HepG2 (cell line): Measurements from ENCODE around the gene LDHAL6B. TPM values are rescaled to one million over a fixed set of nuclear protein-coding genes. Genes with fewer than 3 reads are reported as not detected.

ENCODE experiments used
- ATAC-seq: fragments of 200-7000 bp; cut with Tn5 transposase; 3 replicates; pipeline ENCODE4 v1.9.1; 2020; ENCODE audit warnings: mild to moderate bottlenecking, moderate library complexity
- BruUV-seq: library from RNA; stranded (reverse); fragments of 400-500 nt; replicated peaks from 2 replicates; lab custom pipeline; 2021; lab: Mats Ljungman, UMichigan
- CTCF ChIA-PET: fragments of 300-600 bp; formaldehyde crosslinking; extraction: SDS; loops from one replicate; lab custom pipeline; 2021; ENCODE audit warnings: low total read pairs, inconsistent platforms, low intra/inter-chr PET ratio; lab: Yijun Ruan, JAX
- POLR2A ChIA-PET: fragments of 350-600 bp; sonication (Branson Sonifier 250); formaldehyde crosslinking; loops from one replicate; lab custom pipeline; 2020; ENCODE audit warnings: antibody characterized with exemption, inconsistent platforms; lab: Yijun Ruan, JAX
- DNase-seq: peaks from one replicate; pipeline ENCODE4 v3.0.0-alpha.2; 2015; ENCODE audit warnings: low spot score
- FAIRE-seq: peaks from 3 replicates; lab custom pipeline; 2011; peaks lifted over from hg19 to GRCh38; lab: Jason Lieb, UNC
- H2AFZ ChIP-seq: one replicate; pipeline ENCODE4 v1.6.1; 2011; ENCODE audit warnings: low read length, inconsistent platforms
- H3K27ac ChIP-seq: fragments of 300-600 bp; 3 replicates; pipeline ENCODE4 v1.8.0; 2011; ENCODE audit warnings: mixed run types, mild to moderate bottlenecking, mixed read lengths, low read length, inconsistent platforms; ENCODE audit not compliant: insufficient read depth; ENCODE audit errors: extremely low read length
- H3K27me3 ChIP-seq, 2 experiments: fragments of 200-600 bp in 1 of 2; 2 replicates in 1 of 2; 3 replicates in 1 of 2; pipeline versions ENCODE4 v1.6.0 to v1.8.0; 2011; ENCODE audit warnings: low read length in 2 of 2, mild to moderate bottlenecking in 2 of 2, moderate library complexity in 2 of 2, inconsistent platforms in 1 of 2; ENCODE audit not compliant: insufficient read depth in 2 of 2, control insufficient read depth in 1 of 2
- H3K36me3 ChIP-seq, 2 experiments: fragments of 200-600 bp in 1 of 2; replicated peaks in 1 of 2; 2 replicates in 1 of 2; 3 replicates in 1 of 2; pipeline versions ENCODE4 v1.5.1 to v1.8.0; 2011; ENCODE audit warnings: low read length in 2 of 2, inconsistent platforms in 1 of 2; ENCODE audit not compliant: insufficient read depth in 2 of 2, control insufficient read depth in 1 of 2
- H3K4me1 ChIP-seq: 2 replicates; pipeline ENCODE4 v1.5.1; 2012; ENCODE audit warnings: low read length, inconsistent platforms; ENCODE audit not compliant: insufficient read depth
- H3K4me2 ChIP-seq: 2 replicates; pipeline ENCODE4 v1.6.0; 2011; ENCODE audit warnings: low read depth, low read length, inconsistent platforms
- H3K4me3 ChIP-seq, 3 experiments: fragments of 200-600 bp in 1 of 3; sonication (generic), shearing (Covaris generic) in 1 of 3; replicated peaks in 1 of 3; 2 replicates each; pipeline ENCODE4 v1.5.1; 2011 to 2016; ENCODE audit warnings: low read length in 3 of 3, inconsistent platforms in 2 of 3, low read depth in 2 of 3, mild to moderate bottlenecking in 2 of 3, control low read depth in 1 of 3, mixed read lengths in 1 of 3; ENCODE audit not compliant: insufficient read depth in 1 of 3
- H3K79me2 ChIP-seq: one replicate; pipeline ENCODE4 v1.6.1; 2011; ENCODE audit warnings: low read length, inconsistent platforms; ENCODE audit not compliant: insufficient read depth
- H3K9ac ChIP-seq: 2 replicates; pipeline ENCODE4 v1.6.0; 2011; ENCODE audit warnings: mild to moderate bottlenecking, low read depth, low read length, inconsistent platforms; ENCODE audit not compliant: insufficient read depth
- H3K9me3 ChIP-seq: 2 replicates; pipeline ENCODE4 v1.5.1; 2012; ENCODE audit warnings: mild to moderate bottlenecking, low read length
- H4K20me1 ChIP-seq: 2 replicates; pipeline ENCODE4 v1.6.0; 2011; ENCODE audit warnings: inconsistent platforms, mild to moderate bottlenecking, low read length, moderate library complexity; ENCODE audit not compliant: insufficient read depth
- HMG20B ChIP-seq: conservative IDR thresholded peaks from 2 replicates; pipeline ENCODE4 v1.6.1; 2016; ENCODE audit warnings: missing genetic modification reagents, missing compliant biosample characterization
- MAFK ChIP-seq, 2 experiments: IDR thresholded peaks in 1 of 2; conservative IDR thresholded peaks in 1 of 2; 2 replicates each; pipeline ENCODE4 v1.6.1; 2011; ENCODE audit warnings: improper control_type of control experiment in 2 of 2, low read length in 2 of 2
- PCBP1 ChIP-seq: fragments of 200-400 bp; formaldehyde crosslinking; IDR thresholded peaks from 2 replicates; pipeline ENCODE4 v1.6.1; 2017; ENCODE audit warnings: mild to moderate bottlenecking, low read depth, low read length, borderline replicate concordance
- SOX6 ChIP-seq, 2 experiments: fragments of 450-650 bp in 1 of 2; sonication (generic) in 1 of 2; formaldehyde crosslinking in 1 of 2; IDR thresholded peaks; 2 replicates each; pipeline versions ENCODE4 v1.4.0 to v1.6.1; 2017 to 2020; ENCODE audit warnings: antibody characterized with exemption in 1 of 2, mild to moderate bottlenecking in 1 of 2, missing genetic modification reagents in 1 of 2
- SP140L ChIP-seq: sonication (generic); formaldehyde crosslinking; IDR thresholded peaks from 2 replicates; pipeline ENCODE4 v1.4.0; 2020; ENCODE audit warnings: missing genetic modification reagents, borderline replicate concordance
- STAG1 ChIP-seq: sonication (generic); formaldehyde crosslinking; IDR thresholded peaks from 2 replicates; pipeline ENCODE4 v1.4.0; 2020; ENCODE audit warnings: missing genetic modification reagents
- ZNF263 ChIP-seq: sonication (generic); formaldehyde crosslinking; IDR thresholded peaks from 2 replicates; pipeline ENCODE4 v1.4.0; 2020; ENCODE audit warnings: missing genetic modification reagents
- WGBS: methylation state at CpG from one replicate; pipeline ENCODE4 v1.1.6; 2017; ENCODE audit warnings: low lambda C conversion rate; 5-methylcytosine and 5-hydroxymethylcytosine counted together
- in situ Hi-C: cut with HindIII; loops from 2 replicates; pipeline ENCODE4 v1.10.0; 2017; ENCODE audit warnings: low pct_unique_long_range_greater_than_20kb; ENCODE audit not compliant: extremely low pct_ligation_motif_present
- intact Hi-C: fragments of 100-400 bp; cut with micrococcal nuclease; formaldehyde crosslinking; loops from one replicate; pipeline ENCODE4 v1.10.0; 2022; ENCODE audit not compliant: unreplicated experiment
- polyA plus RNA-seq, 8 experiments: library from polyadenylated mRNA; depleted of rRNA in 3 of 8; stranded (reverse) in 7 of 8; unstranded in 1 of 8; fragments of >200 nt; fragmentation: Illumina TruSeq in 4 of 8; extraction: Trizol in 4 of 8; gene quantifications; 2 replicates each; pipeline versions ENCODE4 v1.2.1 to v1.2.3, GENCODE V29; 2011 to 2016; ENCODE audit warnings: low read depth in 4 of 8, missing spikeins in 1 of 8, mixed read lengths in 1 of 8; ENCODE audit not compliant: insufficient read depth in 1 of 8
- total RNA-seq, 5 experiments: library from RNA; depleted of rRNA; stranded (reverse); fragments of >200 nt; fragmentation: Illumina TruSeq; extraction: Trizol; gene quantifications; 2 replicates each; pipeline ENCODE4 v1.2.3, GENCODE V29; 2016; ENCODE audit warnings: low read depth in 1 of 5
- TF ChIP-seq, protein P1 (sequence below): sonication (generic); formaldehyde crosslinking; IDR thresholded peaks from 2 replicates; pipeline ENCODE4 v1.5.0; 2020; ENCODE audit warnings: mild to moderate bottlenecking, missing genetic modification reagents

The LDHAL6B gene
- total and polyA plus RNA-seq, 2 of the 13 experiments (the other 11 are each of a cell fraction or from before 2014, with no cell fraction given), result not detected

DNA sequence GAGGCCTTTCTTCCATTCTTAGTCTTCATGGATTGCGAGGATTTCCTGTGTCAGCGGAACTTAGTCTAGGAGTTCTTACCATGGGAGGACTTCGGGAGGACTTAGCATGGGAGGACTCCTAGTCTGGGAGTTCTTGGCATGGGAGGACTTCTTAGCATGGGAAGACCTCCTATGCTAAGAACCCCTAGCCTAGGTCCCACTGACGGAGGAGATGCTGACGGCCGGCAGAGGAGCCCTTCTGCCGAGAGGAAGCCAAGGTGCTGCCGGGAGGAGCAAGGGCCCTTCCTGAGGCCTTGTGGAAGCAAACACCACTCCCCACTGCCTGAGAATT is 35.6 kb upstream of the LDHAL6B start:
- Histone ChIP-seq H2AFZ (no peak overlapping the region), H3K9ac (no peak overlapping the region), H3K36me3 (peaks cover 6 to 9% of the 10 kb centered on the region in 2 experiments; a peak in 3 of 5 replicates)
- no peak for ATAC-seq
- CTCF ChIA-PET, result no interaction called here
- TF ChIP-seq MAFK (conservative IDR thresholded peaks at IDR 0.05 in 1 of 2, IDR thresholded peaks at IDR 0.05 in 1 of 2; ENCODE audit: low read length in 2 of 2), result peak in 1 of 2 experiments; percentile 18; a peak in 1 of 4 replicates
- TF ChIP-seq ZNF263, result peak; percentile 87
- TF ChIP-seq SP140L (CRISPR knock-in tag), result no peak
- TF ChIP-seq, all 625 proteins: peak for 2
- H3K79me2 ChIP-seq, result no peaks in the 10 kb centered on the region
- POLR2A ChIA-PET, result no interaction called here
- BruUV-seq, result no TSS peak
- intact Hi-C loops (no loop called here), in situ Hi-C loops (no loop called here)
- no peaks in the 10 kb centered on the region for H3K27me3 ChIP-seq
- H3K27ac ChIP-seq, result no peak overlapping the region
- H3K9me3 ChIP-seq, result no peaks in the 10 kb centered on the region
- no peak for FAIRE-seq
- 100% methylated on average over 5 of the region's 8 CpGs for WGBS
- no peak overlapping the region for H3K4me3 ChIP-seq
- no peak for DNase-seq
- no peaks in the 10 kb centered on the region for H4K20me1 ChIP-seq
- peaks cover 41% of the 10 kb centered on the region for H3K4me1 ChIP-seq
- no peak overlapping the region for H3K4me2 ChIP-seq

DNA sequence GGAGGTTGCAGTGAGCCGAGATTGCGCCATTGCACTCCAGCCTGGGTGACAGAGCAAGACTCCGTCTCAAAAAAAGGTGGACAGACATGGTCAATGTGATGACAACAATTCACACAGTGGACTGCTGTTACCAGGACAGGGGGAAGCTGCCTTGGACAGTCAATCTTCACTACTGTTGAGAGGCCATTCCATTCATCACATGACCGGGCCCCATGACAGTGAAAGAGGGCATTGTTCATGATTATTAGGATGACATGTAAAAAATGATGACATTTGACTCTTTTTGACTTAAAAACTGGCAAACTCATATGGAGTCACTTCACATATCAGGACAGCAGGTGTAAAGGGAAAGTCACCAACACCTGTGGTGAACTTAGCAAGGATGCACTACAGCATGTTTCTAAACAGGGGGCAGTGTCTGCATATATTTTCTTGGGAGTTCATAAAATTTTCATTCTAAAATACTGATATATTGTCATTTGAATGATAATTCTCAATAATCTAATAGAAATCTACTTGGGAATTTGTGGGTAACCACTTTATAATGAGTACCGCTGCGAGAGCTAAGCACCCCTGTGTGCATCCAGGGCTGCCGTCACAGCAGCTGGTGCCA is 34.2 kb upstream of the LDHAL6B start:
- 95% methylated on average over 7 of the region's 7 CpGs for WGBS
- intact Hi-C loops (no loop called here), in situ Hi-C loops (no loop called here)
- ChIA-PET POLR2A (no interaction called here), CTCF (no interaction called here)
- Histone ChIP-seq H3K9me3 (no peaks in the 10 kb centered on the region), H3K4me2 (no peak overlapping the region), H3K79me2 (no peaks in the 10 kb centered on the region), H3K4me3 (no peak overlapping the region), H3K36me3 (peaks cover 8 to 9% of the 10 kb centered on the region in 2 experiments; a peak in 3 of 5 replicates), H4K20me1 (no peaks in the 10 kb centered on the region), H3K27me3 (no peaks in the 10 kb centered on the region), H2AFZ (no peak overlapping the region), H3K9ac (no peak overlapping the region), H3K4me1 (peaks cover 28% of the 10 kb centered on the region), H3K27ac (no peak overlapping the region)
- no TSS peak for BruUV-seq
- ATAC-seq (no peak), FAIRE-seq (no peak), DNase-seq (no peak)
- TF ChIP-seq, protein P1, sequence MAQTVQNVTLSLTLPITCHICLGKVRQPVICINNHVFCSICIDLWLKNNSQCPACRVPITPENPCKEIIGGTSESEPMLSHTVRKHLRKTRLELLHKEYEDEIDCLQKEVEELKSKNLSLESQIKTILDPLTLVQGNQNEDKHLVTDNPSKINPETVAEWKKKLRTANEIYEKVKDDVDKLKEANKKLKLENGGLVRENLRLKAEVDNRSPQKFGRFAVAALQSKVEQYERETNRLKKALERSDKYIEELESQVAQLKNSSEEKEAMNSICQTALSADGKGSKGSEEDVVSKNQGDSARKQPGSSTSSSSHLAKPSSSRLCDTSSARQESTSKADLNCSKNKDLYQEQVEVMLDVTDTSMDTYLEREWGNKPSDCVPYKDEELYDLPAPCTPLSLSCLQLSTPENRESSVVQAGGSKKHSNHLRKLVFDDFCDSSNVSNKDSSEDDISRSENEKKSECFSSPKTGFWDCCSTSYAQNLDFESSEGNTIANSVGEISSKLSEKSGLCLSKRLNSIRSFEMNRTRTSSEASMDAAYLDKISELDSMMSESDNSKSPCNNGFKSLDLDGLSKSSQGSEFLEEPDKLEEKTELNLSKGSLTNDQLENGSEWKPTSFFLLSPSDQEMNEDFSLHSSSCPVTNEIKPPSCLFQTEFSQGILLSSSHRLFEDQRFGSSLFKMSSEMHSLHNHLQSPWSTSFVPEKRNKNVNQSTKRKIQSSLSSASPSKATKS (CRISPR knock-in tag), result no peak
- TF ChIP-seq STAG1 (CRISPR knock-in tag) (peak; percentile 35; the same call in 1 of the 2 replicates), PCBP1 (no peak), HMG20B (CRISPR knock-in tag) (no peak), SOX6 (IDR thresholded peaks at IDR 0.05) (no peak), SOX6 (CRISPR knock-in tag; IDR thresholded peaks at IDR 0.05) (no peak)
